ENCODE measurements around the gene EPS15. TPM values are rescaled to one million over a fixed set of nuclear protein-coding genes. Genes with fewer than 3 reads are reported as not detected.

EPS15 gene
- total and polyA plus RNA-seq, 2 of the 13 experiments (the other 11 are each of a cell fraction or from before 2014, with no cell fraction given), result 14.3 to 19.3 TPM

GRCh38 chr1:51439053-51439452 is 80.0 kb downstream of the EPS15 start:
- H3K4me3 ChIP-seq (replicated peaks in 1 of 3; ENCODE audit: insufficient read depth in 1 of 3, low read depth in 2 of 3, low read length in 3 of 3), result no peak overlapping the region
- H3K4me2 ChIP-seq (ENCODE audit: low read depth, low read length), result no peak overlapping the region
- H3K9ac ChIP-seq (ENCODE audit: insufficient read depth, low read depth, low read length), result no peak overlapping the region
- no peak overlapping the region for H2AFZ ChIP-seq (ENCODE audit: low read length)
- no peaks in the 10 kb centered on the region for H3K9me3 ChIP-seq (ENCODE audit: low read length)
- no peaks in the 10 kb centered on the region for H4K20me1 ChIP-seq (ENCODE audit: insufficient read depth, low read length)
- CTCF ChIA-PET (ENCODE audit: low intra/inter-chr PET ratio, low total read pairs), result no interaction called here
- ATAC-seq (no peak), DNase-seq (ENCODE audit: low spot score) (no peak), FAIRE-seq (no peak)
- peaks cover 4 to 29% of the 10 kb centered on the region in 2 experiments; a peak in 4 of 5 replicates for H3K36me3 ChIP-seq (replicated peaks in 1 of 2; ENCODE audit: control insufficient read depth in 1 of 2, insufficient read depth in 2 of 2, low read length in 2 of 2)
- no peaks in the 10 kb centered on the region for H3K79me2 ChIP-seq (ENCODE audit: insufficient read depth, low read length)
- no TSS peak for BruUV-seq (replicated peaks)
- no peaks in the 10 kb centered on the region for H3K4me1 ChIP-seq (ENCODE audit: insufficient read depth, low read length)
- TF ChIP-seq TRIM24 (CRISPR knock-in tag; IDR thresholded peaks at IDR 0.05), result no peak
- no peak for TF ChIP-seq CERS6 (CRISPR knock-in tag; IDR thresholded peaks at IDR 0.05)
- no peak for TF ChIP-seq BRF2 (CRISPR knock-in tag; IDR thresholded peaks at IDR 0.05)
- TF ChIP-seq SKI (IDR thresholded peaks at IDR 0.05; ENCODE audit: partially characterized antibody), result no peak
- no peak for TF ChIP-seq ZNF143 (CRISPR knock-in tag; IDR thresholded peaks at IDR 0.05)
- TF ChIP-seq E2F2 (CRISPR knock-in tag; IDR thresholded peaks at IDR 0.05; ENCODE audit: borderline replicate concordance), result no peak
- TF ChIP-seq ZKSCAN1 (IDR thresholded peaks at IDR 0.05; ENCODE audit: low read length), result no peak
- TF ChIP-seq AKAP8 (CRISPR knock-in tag; IDR thresholded peaks at IDR 0.05), result no peak
- no peak for TF ChIP-seq SATB2 (CRISPR knock-in tag; IDR thresholded peaks at IDR 0.05)
- no peak for TF ChIP-seq ZBTB7A (CRISPR knock-in tag; IDR thresholded peaks at IDR 0.05)
- TF ChIP-seq SMYD3 (CRISPR knock-in tag; IDR thresholded peaks at IDR 0.05), result no peak
- TF ChIP-seq RAD51 (IDR thresholded peaks at IDR 0.05; ENCODE audit: borderline replicate concordance), result no peak
- no peak for TF ChIP-seq TCF7L2 (IDR thresholded peaks at IDR 0.05; ENCODE audit: low read depth, low read length)
- no peak for TF ChIP-seq ZNF792 (CRISPR knock-in tag; IDR thresholded peaks at IDR 0.05)
- TF ChIP-seq ZNF280B (CRISPR knock-in tag; IDR thresholded peaks at IDR 0.05; ENCODE audit: borderline replicate concordance), result no peak
- no peak for TF ChIP-seq ARNTL (CRISPR knock-in tag; IDR thresholded peaks at IDR 0.05)
- TF ChIP-seq TCF12 (IDR thresholded peaks at IDR 0.05), result no peak
- TF ChIP-seq TCF12 (CRISPR knock-in tag; IDR thresholded peaks at IDR 0.05), result no peak
- no peak for TF ChIP-seq FOXO4 (CRISPR knock-in tag; conservative IDR thresholded peaks at IDR 0.05)
- no peaks in the 10 kb centered on the region; a peak in 1 of 5 replicates for H3K27me3 ChIP-seq (ENCODE audit: control insufficient read depth in 1 of 2, insufficient read depth in 2 of 2, low read length in 2 of 2)
- in situ Hi-C loops (cut with HindIII; ENCODE audit: extremely low pct_ligation_motif_present, low pct_unique_long_range_greater_than_20kb) (no loop called here), intact Hi-C loops (cut with micrococcal nuclease; ENCODE audit: unreplicated experiment) (no loop called here)
- H3K27ac ChIP-seq (ENCODE audit: extremely low read length, insufficient read depth, low read length), result no peak overlapping the region
- POLR2A ChIA-PET, result no interaction called here
